Stimulated activated CD8-positive, alpha-beta memory T cell treated with anti-CD3 and anti-CD28 coated beads, Interleukin-2, amount 100 ng/mL, for 48 hours (primary cell): Measurements from ENCODE around the gene MLH1.
A peak's percentile ranks its signal among the peaks of the same experiment; 100 is the strongest.

Experiments used
- DNase-seq, 2 donors: peaks; one replicate each; pipeline ENCODE4 v3.0.0-alpha.2; 2020; ENCODE audit warnings: low read depth in 2 of 2

MLH1 gene

DNA sequence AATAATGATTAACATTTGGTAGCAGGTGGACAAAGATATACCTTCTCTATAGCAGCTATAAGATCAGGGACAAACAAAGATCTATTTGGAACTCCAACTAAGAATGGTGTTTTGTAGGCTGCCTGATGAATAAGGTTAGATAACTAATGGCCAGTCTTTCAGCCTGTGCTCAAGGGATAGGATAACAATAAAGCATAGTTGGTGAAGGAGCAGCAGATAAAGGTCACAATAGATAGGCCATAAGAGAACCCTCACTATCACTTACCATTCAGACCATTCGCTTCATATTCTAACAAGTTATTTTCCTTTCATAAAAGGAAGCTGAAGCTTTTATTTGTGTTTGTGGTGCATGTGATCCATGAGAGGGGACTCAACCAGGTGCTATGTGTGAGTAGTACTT lies 20.2 kb upstream of the MLH1 start:
- no peak for DNase-seq

DNA sequence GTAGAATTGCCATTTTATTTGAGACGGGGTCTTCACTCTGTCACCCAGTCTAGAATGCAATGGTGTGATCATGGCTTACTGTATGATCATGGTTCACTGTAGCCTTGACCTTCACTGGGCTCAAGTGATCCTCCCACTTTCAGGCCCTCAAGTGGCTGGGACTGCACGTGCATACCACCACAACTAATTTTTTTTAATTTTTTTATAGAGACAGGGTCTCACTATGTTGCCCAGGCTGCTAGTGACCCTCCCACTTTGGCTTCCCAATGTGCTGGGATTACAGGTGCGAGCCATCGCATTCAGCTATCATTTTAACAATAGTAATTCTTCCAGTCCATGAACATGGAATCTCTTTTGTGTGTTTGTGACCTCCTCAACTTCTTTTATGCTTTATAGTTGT lies 12.3 kb upstream of the MLH1 start:
- DNase-seq, result no peak

DNA sequence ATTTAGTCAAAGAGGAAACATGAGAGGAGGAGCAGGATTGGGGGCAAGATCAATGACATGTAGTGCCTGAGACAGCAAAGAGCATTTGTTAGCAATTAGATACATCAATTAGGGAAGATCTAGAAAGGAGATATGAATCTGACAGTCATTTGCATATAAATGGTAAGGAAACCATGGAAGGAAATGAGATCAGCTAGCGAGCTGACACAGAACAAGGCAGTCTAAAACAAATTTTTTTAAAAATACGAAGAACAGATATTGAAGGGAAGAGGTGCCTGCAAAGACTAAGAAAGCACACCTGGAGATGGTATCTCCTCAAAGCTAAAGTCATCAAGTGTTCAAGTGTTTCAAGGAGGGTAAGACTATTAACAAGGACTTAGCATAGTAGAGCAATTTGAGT lies 5.0 kb upstream of the MLH1 start:
- DNase-seq, result no peak

DNA sequence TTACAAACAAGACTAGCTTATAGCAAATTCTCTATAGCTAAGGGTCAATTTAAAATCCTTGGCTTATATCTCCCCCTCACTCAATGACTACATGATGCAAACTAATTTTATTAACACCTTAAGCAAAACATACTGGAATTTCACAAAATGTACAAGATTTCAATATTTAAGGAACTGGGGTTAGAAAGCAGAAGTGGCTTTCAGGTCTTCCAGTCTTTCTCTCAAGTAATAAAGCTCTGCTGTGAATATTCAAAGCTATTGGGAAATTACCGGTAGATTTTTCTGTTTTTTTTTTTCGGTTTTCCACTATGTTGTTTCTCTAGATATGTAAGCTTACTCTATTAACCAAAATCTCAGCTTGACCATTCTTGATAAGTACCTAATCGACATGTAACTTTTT lies 4.3 kb upstream of the MLH1 start:
- DNase-seq, result no peak

DNA sequence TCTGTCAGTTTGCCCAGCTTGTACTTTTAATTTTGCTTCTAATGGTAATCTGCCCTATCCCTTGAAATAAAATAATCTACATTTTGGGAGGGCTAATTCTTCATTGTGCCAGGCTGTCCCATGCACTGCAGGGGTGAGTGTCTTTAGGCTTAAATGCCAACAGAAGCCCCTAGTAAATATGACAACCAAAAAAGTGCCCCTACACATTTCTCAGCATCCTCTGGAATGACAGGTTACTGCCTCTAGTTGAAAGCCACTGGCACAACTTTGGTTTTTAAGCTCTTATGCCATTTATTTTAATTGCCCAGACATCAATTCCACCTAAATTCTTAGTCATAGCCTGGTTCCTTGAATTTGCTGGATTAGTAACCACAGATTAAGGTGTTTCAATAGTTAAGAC lies 3.8 kb upstream of the MLH1 start:
- DNase-seq, result no peak

DNA sequence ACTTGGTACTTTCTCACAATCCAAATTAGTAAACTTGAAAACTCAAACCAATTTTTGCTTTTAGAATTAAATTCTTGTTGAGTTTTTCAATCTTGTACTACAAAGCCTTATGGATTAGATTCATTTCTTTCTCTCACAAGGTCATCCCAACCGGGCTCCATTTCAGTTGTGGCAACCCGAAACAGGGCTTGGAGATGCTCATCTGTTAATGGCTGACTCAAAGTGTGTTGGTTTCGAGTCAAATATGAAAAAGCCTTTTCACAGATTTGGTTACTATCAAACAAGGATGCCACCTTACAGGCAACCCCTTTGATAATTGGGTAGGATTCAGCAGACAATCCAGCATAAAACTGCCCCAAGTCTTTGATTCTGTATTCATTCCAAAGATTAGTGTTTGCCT lies 2.2 kb upstream of the MLH1 start:
- DNase-seq, result peak in 1 of 2 donors; percentile 16

DNA sequence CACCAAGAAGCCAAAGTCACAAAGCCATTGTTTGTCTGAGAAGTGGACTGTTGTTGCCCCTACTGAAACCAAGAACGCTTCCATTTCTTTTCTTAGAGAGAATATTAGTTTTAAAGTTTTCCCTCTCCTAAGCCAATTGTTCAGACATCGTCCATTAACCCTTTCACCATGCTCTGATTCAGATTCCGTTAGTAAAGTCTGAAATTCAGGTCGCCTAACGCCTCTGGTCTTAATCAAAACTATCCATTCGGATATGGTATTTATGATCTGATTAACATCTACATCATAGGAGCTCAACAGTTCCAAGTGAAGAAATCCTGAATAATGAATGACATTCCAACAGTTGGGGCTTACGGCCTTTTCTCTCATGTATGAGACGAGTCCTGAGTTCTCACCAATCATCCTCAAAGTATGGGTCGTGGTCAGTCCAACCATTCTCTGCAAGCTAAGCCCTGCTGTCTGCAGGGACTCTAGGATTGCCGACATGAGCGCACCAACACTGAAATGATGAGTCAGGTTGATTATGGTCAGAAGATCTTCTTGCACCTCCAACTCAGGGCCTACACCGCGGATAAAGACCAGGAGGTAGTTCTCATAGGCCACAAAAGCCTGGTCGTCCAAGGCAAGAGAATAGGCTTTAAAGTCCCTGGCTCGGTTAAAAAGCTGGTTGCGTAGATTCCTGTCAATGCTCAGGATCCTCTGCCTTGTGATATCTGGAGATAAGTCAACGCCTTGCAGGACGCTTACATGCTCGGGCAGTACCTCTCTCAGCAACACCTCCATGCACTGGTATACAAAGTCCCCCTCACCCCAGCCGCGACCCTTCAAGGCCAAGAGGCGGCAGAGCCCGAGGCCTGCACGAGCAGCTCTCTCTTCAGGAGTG lies 1.2 kb upstream of the MLH1 start:
- DNase-seq, result no peak

DNA sequence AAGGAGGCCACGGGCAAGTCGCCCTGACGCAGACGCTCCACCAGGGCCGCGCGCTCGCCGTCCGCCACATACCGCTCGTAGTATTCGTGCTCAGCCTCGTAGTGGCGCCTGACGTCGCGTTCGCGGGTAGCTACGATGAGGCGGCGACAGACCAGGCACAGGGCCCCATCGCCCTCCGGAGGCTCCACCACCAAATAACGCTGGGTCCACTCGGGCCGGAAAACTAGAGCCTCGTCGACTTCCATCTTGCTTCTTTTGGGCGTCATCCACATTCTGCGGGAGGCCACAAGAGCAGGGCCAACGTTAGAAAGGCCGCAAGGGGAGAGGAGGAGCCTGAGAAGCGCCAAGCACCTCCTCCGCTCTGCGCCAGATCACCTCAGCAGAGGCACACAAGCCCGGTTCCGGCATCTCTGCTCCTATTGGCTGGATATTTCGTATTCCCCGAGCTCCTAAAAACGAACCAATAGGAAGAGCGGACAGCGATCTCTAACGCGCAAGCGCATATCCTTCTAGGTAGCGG lies 452 bp upstream of the MLH1 start, which contains the start of gene EPM2AIP1:
Gene EPM2AIP1, minus strand, starts transcription at position 326 of the 520 bp plus-strand sequence. Its CDS starts 54 bp downstream, at position 272.
- peak in 1 of 2 donors; percentile 82 for DNase-seq

DNA sequence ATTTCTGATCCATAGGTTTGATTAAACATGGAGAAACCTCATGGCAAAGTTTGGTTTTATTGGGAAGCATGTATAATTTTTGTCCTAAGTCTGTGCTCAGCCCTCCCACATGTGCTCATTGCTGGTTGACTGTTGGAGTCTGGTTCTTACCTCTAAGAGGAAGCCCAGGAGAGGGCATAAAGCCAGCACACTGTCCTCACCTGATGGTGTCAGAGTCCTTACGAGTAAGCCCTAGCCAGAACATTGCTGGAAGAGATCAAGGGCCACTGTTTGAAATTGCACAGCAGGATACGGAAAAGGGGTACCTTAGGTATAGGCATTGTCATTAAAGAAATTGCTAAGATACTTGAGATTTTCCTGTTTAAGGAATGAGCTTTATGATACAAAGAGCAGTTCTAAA lies 21.3 kb downstream of the MLH1 start:
- no peak for DNase-seq

DNA sequence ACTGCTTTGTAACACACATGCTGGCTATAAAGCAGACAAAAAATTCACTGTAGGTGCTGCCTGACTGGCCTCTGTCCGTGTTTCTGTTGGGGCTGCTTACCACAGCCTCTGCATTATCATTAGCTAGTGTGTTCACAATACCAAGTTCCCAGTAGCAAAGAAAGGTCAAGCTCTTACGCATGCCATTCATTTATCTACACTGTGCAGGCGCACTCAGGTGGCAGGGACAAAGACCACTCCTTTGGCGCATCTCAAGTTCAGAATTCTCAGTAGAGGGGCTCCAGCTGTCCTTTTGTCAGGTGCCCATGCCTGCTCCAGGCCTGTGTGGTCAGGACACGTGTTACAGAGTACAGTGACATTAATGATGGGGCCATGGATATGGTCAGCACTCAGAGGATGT lies 22.3 kb downstream of the MLH1 start:
- no peak for DNase-seq

DNA sequence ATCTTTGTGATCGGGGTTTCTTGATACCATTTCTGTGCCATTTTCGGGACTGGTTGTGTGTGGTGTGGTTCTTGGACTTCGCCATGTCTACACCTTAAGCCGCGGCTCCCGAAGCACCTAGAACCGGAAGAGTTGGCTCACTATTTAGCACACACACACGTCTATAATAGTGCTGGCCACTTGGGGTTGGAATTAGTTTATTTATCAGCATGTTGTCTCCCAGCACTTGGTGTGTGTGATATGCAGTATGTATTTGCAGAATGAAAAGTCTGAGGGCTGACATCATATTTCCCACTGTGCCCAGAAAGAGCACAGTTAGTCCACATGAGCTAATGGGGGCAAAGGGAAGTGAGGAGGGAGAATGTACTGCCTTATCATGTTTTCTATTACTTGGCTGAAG lies 23.6 kb downstream of the MLH1 start:
- DNase-seq, result no peak

DNA sequence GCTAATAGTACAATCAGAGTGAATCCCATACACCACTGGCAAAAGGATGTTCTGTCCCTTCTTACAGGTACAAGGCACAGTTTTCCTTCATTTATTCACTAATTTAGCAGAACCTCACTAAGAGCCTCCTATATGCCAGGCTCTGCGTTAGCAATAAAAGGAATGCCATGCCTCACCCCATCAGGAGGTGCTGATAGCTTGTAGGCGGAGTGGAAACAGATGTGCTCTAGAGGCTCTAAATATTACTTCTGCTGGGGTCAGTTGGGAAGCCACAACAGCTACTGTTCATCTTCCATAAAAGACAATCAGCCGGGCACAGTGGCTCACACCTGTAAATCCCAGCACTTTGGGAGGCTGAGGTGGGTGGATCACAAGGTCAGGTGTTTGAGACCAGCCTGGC lies 24.4 kb downstream of the MLH1 start:
- no peak for DNase-seq

DNA sequence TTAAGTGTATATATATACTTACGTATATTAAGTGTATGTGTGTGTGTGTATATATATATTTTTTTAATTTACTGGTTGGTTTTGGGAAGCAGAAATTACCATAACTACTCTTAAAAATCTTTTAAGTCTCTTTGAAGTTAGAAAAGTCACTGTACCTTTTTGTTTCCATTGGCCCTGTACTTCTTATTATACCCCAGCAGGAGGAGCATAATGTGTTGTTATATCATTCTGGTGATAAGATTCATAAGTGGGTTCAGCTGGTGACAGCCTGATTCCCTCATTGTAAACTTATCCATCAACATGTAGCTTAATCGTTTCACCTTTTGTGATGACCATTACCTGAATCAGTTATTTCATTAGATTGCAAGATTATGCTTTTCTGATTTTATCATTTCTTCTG lies 30.8 kb downstream of the MLH1 start:
- DNase-seq, result no peak

DNA sequence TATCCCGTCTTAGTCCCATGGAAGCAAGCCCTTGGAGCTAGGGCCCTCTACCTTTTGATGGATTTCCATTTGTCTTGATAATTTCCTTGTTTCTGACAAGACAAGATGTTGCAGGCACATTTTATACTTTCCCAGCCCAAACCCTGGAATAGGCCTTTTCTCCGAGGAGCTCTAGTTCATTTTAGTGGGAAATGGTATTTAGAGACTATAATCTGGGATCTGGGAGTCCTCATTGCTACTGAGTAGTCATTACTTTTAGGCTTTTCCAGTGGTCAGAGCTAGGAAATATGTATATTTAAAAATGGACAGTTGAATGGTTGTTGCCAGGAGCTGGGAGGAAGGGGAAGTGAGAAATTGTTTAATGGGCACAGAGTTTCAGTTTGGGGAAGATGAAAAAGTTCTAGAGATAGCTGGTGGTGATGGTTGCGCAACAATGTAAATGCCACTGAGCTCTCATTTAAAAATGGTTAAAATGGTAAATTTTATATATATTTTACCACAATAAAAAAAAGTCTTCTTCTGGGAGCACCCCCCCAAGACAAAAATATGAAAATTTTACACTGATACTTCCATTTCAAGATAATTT lies 31.6 kb downstream of the MLH1 start:
- DNase-seq, result no peak

DNA sequence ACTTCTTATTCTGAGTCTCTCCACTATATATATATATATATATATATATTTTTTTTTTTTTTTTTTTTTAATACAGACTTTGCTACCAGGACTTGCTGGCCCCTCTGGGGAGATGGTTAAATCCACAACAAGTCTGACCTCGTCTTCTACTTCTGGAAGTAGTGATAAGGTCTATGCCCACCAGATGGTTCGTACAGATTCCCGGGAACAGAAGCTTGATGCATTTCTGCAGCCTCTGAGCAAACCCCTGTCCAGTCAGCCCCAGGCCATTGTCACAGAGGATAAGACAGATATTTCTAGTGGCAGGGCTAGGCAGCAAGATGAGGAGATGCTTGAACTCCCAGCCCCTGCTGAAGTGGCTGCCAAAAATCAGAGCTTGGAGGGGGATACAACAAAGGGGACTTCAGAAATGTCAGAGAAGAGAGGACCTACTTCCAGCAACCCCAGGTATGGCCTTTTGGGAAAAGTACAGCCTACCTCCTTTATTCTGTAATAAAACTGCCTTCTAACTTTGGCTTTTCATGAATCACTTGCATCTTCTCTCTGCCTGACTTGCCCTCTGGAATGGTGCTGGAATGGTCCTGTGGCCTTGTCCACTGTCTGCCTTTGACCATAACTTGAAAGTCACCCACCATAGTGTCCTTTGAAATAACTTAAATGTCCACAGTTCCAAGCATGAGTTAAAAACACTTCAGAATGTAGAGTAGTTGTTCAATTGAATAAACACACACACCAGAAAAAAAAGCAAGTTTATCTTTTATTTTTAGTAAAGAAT lies 32.4 kb downstream of the MLH1 start:
- DNase-seq, result no peak

DNA sequence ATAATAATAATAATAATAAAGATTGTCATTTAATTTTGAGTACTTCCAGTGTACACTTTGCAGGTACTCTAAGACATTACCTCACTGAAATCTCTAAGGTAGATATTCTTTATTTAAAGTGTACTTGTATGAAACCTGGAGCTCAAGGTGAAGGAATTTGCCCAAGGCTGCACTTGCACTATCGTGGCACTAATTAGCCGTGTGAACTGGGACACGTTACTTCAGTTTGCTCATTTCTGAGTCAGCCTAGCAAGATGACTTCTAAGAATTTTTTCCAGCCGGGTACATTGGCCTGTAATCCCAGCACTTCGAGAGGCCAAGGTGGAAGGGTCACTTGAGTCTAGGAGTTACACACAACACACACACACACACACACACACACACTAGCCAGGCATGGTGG lies 33.5 kb downstream of the MLH1 start:
- no peak for DNase-seq

DNA sequence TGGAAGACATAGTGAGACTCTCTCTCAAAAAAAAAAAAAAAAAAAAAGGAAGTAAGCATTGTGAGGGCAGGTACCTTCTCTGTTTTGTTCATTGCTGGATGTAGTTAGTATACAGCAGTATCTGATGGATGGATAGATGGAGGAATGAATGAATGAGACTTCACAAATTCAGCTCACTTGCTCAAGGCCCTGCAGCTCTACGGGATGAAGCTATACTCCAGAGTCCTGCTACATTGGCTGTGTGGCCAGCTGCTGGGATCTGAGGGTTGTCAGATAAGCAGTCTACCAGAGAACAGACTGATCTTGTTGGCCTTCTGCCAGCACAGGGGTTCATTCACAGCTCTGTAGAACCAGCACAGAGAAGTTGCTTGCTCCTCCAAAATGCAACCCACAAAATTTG lies 35.0 kb downstream of the MLH1 start:
- DNase-seq, result no peak

DNA sequence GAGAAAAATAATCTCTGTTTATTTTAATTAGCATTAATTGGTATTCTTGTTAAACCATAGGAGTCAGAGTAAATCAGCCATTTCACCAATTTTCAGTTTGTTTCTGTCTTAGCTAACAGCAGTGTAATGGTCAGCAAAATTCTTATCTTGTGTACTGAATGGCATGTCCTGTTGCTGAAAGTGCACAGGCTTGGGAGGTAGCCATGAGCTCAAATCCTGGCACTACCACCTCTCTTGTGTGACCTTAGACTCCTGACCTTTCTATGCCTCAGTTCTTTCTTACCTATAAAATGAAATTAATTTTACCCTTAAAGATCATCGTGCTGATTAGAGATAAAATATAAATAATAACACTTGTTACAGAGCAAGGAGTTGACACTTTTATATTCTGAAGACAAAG lies 35.8 kb downstream of the MLH1 start:
- DNase-seq, result no peak

DNA sequence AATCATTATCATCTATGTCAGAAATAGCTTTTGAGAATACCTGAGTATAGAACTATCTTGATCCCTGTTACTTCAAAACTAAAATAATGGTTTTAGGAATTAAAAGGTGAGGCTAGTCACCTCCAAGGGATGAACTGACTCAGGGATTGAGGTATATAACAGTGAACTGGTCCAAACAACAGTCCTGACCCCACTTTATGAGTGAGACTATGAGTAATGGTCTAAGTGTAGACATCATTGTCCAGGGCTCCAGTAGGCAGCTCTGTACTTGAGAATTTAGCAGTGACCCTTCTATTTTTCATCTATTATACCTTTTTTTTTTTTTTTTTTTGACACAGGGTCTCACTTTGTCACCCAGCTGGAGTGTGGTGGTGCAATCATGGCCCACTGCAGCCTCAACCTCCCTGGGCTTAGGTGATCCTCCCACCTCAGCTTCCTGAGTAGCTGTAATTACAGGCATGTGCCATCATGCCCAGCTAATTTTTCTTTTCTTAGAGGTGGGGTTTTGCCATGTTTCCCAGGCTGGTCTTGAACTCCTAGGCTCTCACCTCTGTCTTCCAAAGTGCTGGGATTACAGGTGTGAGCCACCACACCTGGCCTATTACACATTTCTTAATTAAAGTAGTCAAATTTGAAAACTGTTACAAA lies 36.3 kb downstream of the MLH1 start:
- DNase-seq, result no peak

DNA sequence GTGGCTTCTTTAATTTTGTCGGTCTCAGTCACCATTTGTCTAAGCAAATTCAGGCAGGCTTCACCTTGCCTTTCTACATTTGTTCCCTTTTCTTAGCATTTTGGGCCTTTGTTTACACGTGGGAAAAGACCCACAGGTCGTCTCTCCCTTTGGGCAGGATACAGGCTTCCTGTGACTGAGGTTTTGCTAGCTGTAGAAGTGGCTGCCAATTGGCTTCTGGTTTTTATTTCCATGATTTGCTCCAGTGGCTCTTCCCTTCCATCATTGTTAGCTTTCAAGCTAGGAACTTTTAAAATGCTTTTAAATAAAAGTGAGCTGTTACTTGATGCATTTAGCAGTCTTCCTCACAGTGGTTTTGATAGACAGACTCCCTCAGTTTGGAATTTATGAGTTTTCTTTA lies 37.3 kb downstream of the MLH1 start:
- DNase-seq, result no peak

DNA sequence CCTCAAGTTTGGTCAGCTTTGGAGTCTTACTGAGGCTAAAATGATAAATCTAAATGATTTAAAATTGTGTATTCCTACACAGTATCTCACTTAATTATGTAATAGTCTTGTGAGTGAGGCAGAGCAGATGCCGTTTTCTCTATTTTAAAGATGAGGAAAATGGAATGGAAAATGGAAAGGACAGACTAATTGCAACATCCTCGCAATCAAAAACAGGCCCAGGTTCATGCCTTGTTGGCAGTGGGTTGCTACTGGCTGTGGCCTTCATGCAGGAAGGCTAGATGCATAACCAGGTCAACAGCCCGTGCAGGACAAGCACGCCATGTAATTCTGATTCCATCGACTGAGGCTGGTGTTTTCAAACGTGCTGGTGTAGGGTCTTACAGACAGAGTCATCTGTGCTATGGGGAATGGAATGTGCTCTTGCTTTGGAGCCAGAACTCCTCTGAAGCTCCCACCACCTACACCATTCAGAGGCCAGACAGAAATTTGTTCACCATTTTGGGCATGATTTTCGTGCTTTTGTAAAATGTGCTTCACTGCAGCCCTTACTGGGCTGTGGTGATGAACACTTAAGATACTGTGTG lies 37.9 kb downstream of the MLH1 start:
- DNase-seq, result no peak

DNA sequence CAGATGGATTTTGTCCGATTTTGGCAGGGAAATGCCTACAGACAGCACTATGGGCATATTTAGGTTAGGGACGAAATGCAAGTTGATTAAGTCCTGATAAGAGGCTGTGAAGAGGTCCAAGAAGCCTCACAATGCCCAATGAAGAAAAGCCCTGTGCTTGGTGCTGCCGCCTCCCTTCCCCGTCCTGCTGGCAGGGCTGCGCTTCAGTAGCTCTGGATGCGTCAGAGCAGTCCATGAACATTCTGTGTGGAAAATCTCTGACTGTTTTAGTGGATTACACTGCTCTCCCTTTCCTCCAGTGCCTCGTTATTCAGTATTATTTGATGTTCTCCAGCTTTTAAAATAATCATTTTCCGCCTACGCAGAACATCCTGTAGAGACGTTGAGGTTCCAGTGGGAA lies 39.6 kb downstream of the MLH1 start:
- DNase-seq, result no peak
